ENCODE data around the gene SPAG6.

The SPAG6 gene

DNA sequence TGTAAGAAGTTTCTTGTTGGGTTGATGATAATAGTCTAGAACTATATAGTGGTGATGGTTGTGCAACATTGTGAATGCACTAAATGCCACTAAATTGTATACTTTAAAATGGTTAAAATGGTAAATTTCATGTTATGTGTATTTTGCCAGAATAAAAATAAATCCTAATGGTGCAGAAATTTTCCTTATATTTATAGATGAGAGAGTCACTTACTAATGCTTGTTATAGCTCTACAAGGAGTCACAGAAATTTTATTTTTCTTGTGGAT is 21.1 kb downstream of the SPAG6 start:
- H3K4me3 ChIP-seq (ENCODE audit: low read depth, low read length), result no peak overlapping the region
- no peaks in the 10 kb centered on the region for H3K4me1 ChIP-seq
- no peak for DNase-seq
- H3K27me3 ChIP-seq, result no peaks in the 10 kb centered on the region
- TF ChIP-seq, protein P1, sequence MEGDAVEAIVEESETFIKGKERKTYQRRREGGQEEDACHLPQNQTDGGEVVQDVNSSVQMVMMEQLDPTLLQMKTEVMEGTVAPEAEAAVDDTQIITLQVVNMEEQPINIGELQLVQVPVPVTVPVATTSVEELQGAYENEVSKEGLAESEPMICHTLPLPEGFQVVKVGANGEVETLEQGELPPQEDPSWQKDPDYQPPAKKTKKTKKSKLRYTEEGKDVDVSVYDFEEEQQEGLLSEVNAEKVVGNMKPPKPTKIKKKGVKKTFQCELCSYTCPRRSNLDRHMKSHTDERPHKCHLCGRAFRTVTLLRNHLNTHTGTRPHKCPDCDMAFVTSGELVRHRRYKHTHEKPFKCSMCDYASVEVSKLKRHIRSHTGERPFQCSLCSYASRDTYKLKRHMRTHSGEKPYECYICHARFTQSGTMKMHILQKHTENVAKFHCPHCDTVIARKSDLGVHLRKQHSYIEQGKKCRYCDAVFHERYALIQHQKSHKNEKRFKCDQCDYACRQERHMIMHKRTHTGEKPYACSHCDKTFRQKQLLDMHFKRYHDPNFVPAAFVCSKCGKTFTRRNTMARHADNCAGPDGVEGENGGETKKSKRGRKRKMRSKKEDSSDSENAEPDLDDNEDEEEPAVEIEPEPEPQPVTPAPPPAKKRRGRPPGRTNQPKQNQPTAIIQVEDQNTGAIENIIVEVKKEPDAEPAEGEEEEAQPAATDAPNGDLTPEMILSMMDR (IDR thresholded peaks at IDR 0.05; ENCODE audit: low read depth, low read length), result no peak
- H3K9me3 ChIP-seq, result no peaks in the 10 kb centered on the region
- no peaks in the 10 kb centered on the region for H3K36me3 ChIP-seq

DNA sequence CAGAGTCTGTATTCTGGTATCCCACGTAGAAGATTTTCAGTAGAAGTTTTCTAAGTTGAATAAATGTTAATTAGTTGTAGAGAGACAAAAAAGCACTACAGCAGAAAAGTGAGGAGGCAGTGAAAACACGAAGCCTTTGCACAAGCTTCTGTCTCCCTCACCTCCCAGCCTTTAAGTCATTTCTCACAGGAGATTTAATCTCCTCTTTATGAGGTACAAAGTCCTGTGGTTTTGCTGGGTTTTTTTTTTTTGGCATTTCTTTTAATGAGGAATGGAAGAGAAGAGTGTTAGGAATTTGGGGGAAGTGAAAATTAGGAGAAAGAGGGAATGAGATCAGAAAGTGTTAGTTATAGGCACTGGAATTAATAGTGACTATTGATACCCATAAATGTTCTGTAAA is 21.5 kb downstream of the SPAG6 start:
- Histone ChIP-seq H3K27me3 (no peaks in the 10 kb centered on the region), H3K36me3 (no peaks in the 10 kb centered on the region), H3K4me1 (no peaks in the 10 kb centered on the region), H3K9me3 (no peaks in the 10 kb centered on the region), H3K4me3 (ENCODE audit: low read depth, low read length) (no peak overlapping the region)
- no peak for DNase-seq
- TF ChIP-seq, protein P1 (IDR thresholded peaks at IDR 0.05; ENCODE audit: low read depth, low read length), result no peak

DNA sequence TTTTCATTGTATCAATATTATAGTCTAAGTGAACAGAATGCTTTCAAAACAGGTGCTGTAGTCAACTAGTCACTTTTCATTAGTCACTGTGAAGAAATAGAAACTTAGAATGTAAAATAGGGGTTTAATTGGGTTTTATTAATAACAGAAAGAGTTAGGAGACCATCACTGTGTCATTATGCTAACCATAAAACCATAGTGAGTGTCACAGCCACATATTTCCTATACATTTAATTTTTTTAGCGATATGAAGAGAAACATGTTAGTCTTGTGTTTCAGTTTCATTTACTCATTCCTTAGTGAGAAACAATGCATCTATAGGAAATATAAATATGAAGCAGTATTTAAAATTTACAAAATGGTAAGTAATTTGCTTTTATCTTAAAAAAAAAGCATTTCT is 22.2 kb downstream of the SPAG6 start:
- DNase-seq, result no peak
- Histone ChIP-seq H3K9me3 (no peaks in the 10 kb centered on the region), H3K4me1 (no peaks in the 10 kb centered on the region), H3K36me3 (no peaks in the 10 kb centered on the region), H3K27me3 (no peaks in the 10 kb centered on the region), H3K4me3 (ENCODE audit: low read depth, low read length) (no peak overlapping the region)
- TF ChIP-seq, protein P1 (IDR thresholded peaks at IDR 0.05; ENCODE audit: low read depth, low read length), result no peak

DNA sequence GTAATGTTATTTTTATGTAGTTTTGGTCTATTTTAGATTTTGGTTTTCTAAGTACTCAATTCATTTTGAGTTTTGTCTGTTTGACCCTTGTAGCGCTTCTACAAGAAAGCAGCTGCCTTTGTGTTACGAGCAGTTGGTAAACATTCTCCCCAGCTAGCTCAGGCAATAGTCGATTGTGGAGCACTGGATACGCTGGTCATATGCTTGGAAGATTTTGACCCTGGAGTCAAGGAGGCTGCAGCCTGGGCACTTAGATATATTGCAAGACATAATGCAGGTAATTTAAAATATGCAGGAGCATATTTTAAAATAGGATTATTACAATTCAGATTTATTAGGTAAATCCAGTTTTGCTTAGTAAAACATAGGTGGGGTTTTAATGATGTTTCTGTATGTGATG is 23.1 kb downstream of the SPAG6 start:
- no peak for DNase-seq
- Histone ChIP-seq H3K4me1 (no peaks in the 10 kb centered on the region), H3K36me3 (no peaks in the 10 kb centered on the region), H3K9me3 (no peaks in the 10 kb centered on the region), H3K27me3 (no peaks in the 10 kb centered on the region), H3K4me3 (ENCODE audit: low read depth, low read length) (no peak overlapping the region)
- TF ChIP-seq, protein P1 (IDR thresholded peaks at IDR 0.05; ENCODE audit: low read depth, low read length), result no peak

DNA sequence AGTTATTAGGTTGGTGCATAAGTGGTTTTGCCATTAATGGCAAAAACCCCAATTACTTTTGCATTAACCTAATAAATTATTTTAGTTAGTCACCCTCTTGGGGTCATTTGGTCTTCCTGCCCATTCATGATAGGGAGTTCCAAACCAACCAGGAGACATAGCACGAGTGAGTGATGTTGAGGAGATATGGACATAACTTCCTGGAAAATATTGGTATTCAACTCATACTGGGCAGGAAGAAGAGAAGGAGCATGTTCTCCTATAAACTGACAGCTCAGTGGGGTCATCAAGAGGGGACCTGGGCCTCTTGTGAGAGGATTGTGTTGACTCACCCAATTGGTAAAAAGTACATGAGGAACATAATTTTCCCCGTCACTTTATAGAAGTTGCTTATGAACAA is 23.7 kb downstream of the SPAG6 start:
- TF ChIP-seq, protein P1 (IDR thresholded peaks at IDR 0.05; ENCODE audit: low read depth, low read length), result no peak
- Histone ChIP-seq H3K27me3 (no peaks in the 10 kb centered on the region), H3K36me3 (no peaks in the 10 kb centered on the region), H3K4me3 (ENCODE audit: low read depth, low read length) (no peak overlapping the region), H3K4me1 (no peaks in the 10 kb centered on the region), H3K9me3 (no peaks in the 10 kb centered on the region)
- no peak for DNase-seq

DNA sequence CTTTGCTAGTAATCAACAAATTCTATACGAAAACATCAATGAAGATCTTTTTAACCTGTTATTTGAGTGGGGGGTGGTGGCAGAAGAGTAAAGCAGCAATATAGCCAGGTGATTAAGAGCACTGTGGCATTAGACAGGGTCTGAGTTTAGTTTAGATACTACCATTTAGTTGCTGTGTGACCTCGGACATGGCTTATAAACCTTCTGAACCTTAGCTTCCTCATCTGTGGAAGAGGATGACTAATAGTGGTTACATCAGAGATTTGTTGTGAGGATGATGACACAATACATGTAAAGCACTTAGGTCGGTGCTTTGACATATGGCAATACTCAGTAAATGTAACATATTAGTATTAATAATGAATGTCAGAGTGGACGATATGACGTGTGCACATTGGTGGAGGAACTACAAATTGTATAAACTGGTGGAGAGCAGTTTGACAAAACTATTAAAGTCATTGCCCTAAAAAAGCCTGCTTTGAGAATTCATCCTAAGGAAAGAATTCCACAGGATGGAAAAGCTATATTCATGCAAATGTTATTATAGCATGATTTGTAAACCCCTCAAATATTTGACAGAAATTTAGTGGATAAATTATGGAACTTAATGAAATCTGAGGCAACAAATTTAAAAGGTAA is 24.3 kb downstream of the SPAG6 start:
- H3K36me3 ChIP-seq, result no peaks in the 10 kb centered on the region

More for the DNA sequence above, 24.3 kb downstream of the SPAG6 start:
- Histone ChIP-seq H3K9me3 (no peaks in the 10 kb centered on the region), H3K4me1 (no peaks in the 10 kb centered on the region), H3K27me3 (no peaks in the 10 kb centered on the region), H3K4me3 (ENCODE audit: low read depth, low read length) (no peak overlapping the region)
- DNase-seq, result no peak
- TF ChIP-seq, protein P1 (IDR thresholded peaks at IDR 0.05; ENCODE audit: low read depth, low read length), result no peak
